ENCODE data around the gene ZNF106. TPM values are rescaled to one million over a fixed set of nuclear protein-coding genes. Genes with fewer than 3 reads are reported as not detected.

Gene ZNF106
- total RNA-seq, 1 donor from 2014 or later: 20.2 TPM

DNA sequence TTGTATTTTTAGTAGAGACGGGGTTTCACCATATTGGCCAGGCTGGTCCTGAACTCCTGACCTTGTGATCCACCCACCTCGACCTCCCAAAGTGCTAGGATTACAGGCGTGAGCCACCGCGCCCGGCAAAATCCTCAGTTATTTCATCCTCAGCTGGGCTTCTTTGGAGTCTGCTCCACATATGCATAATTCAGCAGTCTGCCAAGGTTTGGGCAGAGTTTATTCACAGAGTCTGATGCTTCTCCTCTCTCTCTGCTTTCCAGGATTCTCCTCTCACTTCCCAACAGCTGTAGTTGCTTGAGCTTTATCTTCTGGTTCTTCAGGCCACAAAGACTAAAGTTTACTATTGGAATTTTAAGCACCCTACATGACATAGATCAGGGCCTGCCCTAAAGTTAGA is 8.2 kb downstream of the ZNF106 start:
- ATAC-seq (no peak), DNase-seq (ENCODE audit: low spot score) (no peak)

- no peak for DNase-seq (ENCODE audit: low spot score)
- ATAC-seq: no peak
These were observed 16.1 kb downstream of the ZNF106 start for GRCh38 chr15:42474827-42475226.

DNA sequence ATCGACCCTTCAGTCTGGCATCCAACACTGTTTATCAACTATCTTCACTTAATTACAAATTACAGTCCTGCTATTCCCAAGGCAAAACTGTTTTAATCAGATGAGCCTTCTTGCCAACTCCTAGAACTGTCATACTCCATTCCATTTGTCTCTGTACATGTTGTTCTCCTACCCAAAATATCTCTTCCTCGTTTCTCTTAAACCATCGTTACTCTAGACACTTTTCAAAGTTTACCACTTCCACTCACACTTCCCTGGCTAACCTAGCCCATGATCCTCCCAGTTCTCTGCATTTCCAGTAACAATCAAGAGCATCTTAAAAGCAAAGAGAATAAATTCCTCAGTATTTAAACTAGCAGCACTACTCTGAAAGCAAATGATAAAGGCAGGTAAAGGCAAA is 19.9 kb downstream of the ZNF106 start:
- ATAC-seq: no peak
- no peak for DNase-seq (ENCODE audit: low spot score)

DNA sequence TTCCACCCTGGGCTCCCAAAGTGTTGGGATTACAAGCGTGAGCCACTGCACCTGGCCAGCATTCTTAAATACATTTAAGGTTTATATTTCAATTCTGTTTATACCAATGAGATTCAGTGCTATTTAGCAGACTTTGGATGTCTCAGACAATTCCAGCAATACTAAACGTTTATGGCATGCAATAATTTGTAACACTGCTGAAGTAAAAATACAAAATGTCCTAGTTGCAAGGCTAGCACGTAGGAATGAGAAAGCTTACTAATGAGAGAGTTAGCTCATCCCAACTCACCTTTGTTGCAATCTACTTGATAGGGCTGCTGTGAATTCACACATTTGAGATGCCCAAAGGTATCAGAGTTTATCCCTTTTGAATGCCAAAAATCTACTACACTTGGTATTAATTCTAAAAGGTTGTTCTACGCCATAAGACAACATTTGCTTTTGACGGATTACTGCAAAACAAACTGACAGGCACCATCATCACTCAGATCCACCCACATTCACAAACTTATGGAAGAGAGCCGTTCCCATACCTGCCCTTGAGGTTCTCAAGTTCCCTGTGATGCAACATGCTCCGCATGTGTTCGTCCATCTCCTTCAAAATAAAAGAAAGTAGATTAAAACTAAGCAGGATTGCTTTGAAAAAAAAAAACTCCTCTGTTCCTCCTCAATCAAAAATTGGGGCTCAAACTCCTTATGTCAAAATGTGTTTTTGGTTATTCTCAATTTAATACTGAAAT is 25.3 kb downstream of the ZNF106 start:
- ATAC-seq: no peak
- no peak for DNase-seq (ENCODE audit: low spot score)

- ATAC-seq (no peak), DNase-seq (ENCODE audit: low spot score) (no peak)
These were observed 29.7 kb downstream of the ZNF106 start for GRCh38 chr15:42461261-42461660.

DNA sequence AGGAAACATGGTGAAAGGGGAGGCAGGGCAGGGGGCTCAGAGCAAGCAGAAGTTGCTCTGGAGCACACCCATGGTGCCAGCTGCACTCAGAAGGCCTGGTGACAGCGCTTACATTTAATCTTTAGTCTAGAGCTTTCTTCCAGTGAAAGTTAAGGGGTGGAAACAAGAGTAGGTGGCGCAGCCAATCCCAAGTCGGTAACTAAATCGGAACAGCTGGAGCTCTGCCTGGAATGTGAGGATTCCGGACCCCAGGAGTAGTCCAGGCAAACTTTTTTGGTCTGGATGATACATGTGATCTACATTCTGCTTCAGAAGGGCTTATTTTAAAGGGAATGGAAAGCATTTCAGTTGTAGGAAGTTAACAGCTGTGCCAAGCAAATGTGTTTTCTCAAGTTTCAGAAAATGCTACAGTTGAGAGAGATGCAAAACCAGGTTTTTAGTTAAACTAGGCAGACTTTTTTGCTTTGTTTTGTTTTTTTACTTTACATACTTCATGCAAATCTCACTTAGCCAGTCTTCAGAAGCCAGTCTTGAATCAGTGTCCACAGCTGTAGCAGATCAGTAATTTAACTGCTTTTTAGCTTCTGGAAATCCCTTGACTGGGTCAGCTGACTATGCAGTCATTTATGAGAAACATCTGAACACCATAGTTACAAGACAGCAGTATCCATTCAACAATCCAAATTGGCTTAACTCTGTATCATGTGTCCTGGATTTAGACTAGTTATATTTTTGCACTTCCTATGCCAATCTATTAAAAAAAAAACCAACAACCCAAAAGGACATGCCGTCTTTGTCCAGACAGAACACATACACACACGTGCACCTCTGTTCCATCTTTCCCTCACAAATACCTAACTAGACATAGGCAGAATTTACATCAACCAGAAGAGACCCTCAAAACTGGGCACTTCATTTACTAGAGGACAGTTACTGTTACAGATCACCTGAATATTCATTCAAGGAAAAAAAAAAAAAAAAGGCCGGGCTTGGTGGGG is 33.2 kb downstream of the ZNF106 start:
- DNase-seq (ENCODE audit: low spot score) (no peak), ATAC-seq (peak; percentile 69)

- ATAC-seq: no peak
- DNase-seq (ENCODE audit: low spot score): no peak
These were observed 34.0 kb downstream of the ZNF106 start for GRCh38 chr15:42456971-42457370.

GRCh38 chr15:42456531-42456930 is 34.4 kb downstream of the ZNF106 start:
- no peak for DNase-seq (ENCODE audit: low spot score)
- ATAC-seq: no peak

DNA sequence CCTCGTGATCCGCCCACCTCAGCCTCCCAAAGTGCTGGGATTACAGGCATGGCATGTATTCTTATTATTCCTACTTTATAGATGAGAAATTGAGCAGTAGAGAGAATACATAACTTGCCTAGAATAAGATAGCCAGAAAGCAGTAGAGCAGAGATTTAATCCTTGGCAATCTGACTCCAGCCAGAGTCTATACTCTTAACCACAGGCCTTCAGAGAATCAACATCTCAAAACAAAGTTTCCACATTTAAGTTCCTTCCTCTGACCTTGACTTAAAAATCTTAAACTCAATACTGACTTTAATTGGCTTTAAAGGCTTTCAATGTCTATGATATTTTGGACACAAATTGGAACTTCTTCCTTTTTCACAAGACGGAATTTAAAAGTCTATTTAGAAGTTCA is 37.1 kb downstream of the ZNF106 start:
- no peak for DNase-seq (ENCODE audit: low spot score)
- no peak for ATAC-seq

DNA sequence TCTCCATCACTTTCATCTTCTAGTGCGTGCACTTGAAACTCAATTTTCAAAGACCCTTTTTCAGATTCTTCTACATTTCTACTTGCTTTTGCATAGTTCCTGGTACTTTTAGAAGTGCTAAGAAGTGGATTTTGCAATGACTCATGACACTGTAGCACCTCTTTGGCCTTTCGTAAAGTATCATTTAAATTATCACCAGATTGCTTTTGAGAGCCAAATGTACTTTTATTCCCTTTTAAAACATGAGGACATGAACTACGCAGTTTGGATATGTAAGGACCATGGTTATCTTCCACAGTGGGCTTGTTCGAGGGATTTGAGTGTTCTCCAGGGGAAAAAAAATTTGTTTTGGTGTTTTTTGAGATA is 40.5 kb downstream of the ZNF106 start:
- ATAC-seq: no peak

DNA sequence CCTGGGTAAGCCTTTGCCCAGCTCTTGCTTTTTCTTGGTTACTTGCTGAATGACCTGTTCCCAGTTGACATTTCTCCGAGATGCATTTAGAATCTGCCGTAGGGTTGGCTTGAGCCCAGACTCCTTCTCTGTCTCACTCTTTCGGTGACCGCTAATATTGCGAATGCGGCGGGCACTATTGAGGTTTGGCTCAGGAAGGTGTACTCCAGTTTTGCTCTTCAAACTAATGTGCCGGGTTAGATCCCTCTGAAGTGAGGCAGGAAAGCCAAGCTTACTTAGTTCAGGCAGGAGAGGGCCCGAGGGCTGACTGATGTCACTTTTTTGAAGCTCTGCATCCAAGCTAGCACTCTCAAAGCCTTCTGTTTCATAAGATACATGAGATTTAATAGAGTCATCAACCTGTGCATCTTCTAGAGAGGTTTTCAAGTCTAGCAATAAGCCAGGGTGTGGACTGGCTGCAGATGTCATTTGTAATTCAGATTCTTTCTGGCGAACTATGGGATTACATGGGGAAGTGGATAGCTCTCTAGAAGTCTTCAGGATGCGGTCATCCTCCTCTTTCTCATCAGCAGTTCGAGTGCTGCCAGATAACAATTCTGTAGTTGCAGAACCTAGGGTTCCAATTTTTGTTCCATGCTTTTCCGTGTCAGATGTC is 41.0 kb downstream of the ZNF106 start:
- ATAC-seq: no peak
- DNase-seq (ENCODE audit: low spot score): no peak

More for the DNA sequence above, 40.5 kb downstream of the ZNF106 start:
- no peak for DNase-seq (ENCODE audit: low spot score)

GRCh38 chr15:42448281-42448680 is 42.7 kb downstream of the ZNF106 start:
- DNase-seq (ENCODE audit: low spot score): no peak
- ATAC-seq: no peak

DNA sequence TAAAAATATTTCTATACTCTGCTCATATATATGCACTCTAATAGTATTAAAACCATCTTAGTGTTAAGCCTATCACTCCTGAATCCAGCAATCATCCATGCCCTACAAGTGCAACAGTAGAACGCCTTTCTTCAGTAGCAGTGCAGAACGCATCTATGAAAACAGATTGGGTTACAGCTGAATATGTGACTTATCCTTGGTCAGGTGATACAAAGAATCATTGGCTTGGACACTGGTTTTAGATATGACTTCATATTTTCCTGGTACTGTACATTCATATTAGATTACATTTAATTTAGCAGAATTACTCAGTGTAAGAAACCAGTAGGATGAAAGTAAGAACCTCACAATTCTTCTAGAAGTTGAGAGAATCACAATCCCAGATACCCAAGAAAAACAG is 43.3 kb downstream of the ZNF106 start:
- no peak for DNase-seq (ENCODE audit: low spot score)
- no peak for ATAC-seq

DNA sequence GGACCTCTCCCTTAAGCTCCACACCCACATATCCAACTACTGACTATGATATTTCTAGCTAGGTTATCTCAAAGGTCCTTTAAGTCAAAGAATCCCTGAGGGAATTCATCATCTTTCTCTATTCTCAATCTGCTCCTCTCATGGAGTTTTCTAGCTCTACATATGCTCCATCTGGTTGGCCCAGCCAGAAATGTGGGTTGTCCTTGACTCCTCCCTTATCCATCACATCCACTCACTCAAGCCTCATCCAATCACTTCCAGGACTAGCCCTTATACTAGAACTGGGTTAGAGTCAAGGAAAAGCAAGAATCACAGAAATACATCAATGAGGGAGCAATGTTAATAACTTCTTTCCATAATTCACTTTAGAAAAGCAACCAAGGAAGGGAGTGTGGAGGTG is 45.4 kb downstream of the ZNF106 start:
- ATAC-seq: no peak
- DNase-seq (ENCODE audit: low spot score): no peak

- no peak for ATAC-seq
- no peak for DNase-seq (ENCODE audit: low spot score)
These were observed 46.4 kb downstream of the ZNF106 start for GRCh38 chr15:42444415-42445063.

DNA sequence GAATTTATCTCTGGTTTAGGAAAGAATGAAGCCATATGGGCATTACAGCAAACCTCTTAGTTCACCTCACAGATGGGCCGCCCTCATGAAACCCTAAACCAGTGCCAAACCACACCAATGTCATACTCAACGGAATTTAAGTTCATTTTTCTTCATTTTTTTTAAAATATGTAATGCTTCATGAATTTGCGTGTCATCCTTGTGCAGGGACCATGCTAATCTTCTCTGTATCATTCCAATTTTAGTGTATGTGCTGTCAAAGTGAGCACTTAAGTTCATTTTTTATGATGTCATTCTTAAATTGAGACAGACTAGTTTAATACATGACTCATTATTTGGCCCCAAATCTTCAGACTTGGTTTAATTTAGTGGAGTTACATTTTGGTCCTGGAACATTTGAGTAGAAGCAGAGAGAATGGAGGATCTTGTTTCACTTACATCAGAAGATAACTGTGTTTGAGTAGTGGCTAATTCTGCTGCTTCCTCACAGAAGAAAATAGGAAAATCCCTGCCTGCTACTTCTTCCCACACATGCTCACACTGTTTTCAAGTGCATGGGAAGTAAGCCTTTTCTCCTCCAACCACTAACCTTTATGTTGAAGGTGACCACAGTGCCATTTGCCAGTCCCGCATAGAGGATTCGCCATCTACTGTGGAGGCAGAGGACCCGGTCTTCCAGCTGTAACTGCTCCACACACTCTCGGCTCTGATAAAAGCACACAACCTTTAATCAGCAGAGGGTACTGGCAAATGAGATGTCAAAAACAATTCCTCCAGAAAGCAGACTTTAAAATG is 63.3 kb downstream of the ZNF106 start:
- DNase-seq (ENCODE audit: low spot score): no peak
- no peak for ATAC-seq

DNA sequence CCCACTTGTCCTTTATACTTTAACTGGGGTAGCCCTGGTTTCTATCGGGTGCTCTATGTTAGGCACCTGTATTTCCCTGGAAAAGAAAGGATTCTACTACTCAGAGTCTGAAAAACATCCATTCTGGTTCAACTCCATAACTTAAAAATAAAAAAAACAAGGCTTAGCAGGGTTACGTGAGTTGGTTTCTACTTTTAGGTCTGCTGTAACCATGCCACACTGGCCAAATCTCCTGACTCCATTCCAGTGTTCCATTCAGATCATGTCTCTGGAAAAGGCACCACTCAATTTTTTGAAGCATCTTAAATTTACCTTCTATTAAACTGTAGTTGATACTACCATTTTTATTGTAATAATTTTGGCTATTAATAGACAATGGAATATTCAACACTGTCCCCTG is 69.6 kb downstream of the ZNF106 start:
- ATAC-seq (no peak), DNase-seq (ENCODE audit: low spot score) (no peak)

GRCh38 chr15:42419369-42419768 is 71.6 kb downstream of the ZNF106 start:
- no peak for DNase-seq (ENCODE audit: low spot score)
- ATAC-seq: no peak

DNA sequence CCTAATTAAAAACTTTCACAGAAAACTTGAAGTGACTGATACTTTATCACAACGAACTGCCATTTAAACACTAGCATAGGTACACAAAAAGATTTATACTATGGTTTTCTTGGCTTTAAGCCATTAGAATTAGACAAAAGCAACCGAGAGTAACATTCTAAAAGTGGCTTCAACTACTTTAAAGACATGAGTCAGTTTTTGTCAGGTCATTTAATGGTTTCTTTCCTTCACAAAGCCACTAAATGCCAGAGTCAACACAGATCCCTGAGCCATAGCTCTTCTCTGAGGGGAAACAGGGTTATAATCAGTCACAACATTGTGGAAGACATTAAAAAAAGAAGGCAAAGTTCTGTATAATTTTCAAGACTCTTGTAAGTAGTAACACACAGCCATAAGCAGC is 77.0 kb downstream of the ZNF106 start:
- DNase-seq (ENCODE audit: low spot score): no peak
- ATAC-seq: no peak

DNA sequence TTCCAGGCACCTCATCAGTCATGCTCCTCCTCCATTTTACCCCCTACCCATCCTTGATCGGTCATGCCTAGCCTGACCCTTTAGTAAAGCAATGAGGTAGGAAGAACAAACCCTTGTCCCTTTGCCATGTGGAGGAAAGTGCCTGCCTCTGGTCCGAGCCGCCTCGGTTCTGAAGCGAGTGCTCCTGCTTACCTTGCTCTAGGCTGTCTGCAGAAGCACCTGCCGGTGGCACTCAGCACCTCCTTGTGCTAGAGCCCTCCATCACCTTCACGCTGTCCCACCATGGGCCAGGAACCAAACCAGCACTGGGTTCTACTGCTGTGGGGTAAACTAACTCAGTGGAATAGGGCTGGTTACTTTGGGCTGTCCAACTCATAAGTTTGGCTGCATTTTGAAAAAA is 79.1 kb downstream of the ZNF106 start:
- ATAC-seq (no peak), DNase-seq (ENCODE audit: low spot score) (no peak)

All from left lobe of liver (tissue), 2 donors.